Sigmoid colon (tissue), 4 donors: ENCODE measurements around the gene PPFIBP1.

Source experiments
- EP300 ChIP-seq, 4 donors: sonication (generic); formaldehyde crosslinking; IDR thresholded peaks; one replicate each; pipeline ENCODE4 v1.6.1; 2017; ENCODE audit warnings: antibody characterized with exemption in 4 of 4
- TF ChIP-seq, protein P1 (sequence below), 4 experiments: fragments of 450-650 bp in 3 of 4; fragments of 200-600 bp in 1 of 4; IDR thresholded peaks; one replicate each; pipeline ENCODE4 v1.5.1; 2016 to 2019; ENCODE audit warnings: antibody characterized with exemption in 4 of 4, mild to moderate bottlenecking in 3 of 4, moderate library complexity in 2 of 4

GRCh38 chr12:27616356-27617142 lies 92.5 kb downstream of the PPFIBP1 start:
- TF ChIP-seq, protein P1, sequence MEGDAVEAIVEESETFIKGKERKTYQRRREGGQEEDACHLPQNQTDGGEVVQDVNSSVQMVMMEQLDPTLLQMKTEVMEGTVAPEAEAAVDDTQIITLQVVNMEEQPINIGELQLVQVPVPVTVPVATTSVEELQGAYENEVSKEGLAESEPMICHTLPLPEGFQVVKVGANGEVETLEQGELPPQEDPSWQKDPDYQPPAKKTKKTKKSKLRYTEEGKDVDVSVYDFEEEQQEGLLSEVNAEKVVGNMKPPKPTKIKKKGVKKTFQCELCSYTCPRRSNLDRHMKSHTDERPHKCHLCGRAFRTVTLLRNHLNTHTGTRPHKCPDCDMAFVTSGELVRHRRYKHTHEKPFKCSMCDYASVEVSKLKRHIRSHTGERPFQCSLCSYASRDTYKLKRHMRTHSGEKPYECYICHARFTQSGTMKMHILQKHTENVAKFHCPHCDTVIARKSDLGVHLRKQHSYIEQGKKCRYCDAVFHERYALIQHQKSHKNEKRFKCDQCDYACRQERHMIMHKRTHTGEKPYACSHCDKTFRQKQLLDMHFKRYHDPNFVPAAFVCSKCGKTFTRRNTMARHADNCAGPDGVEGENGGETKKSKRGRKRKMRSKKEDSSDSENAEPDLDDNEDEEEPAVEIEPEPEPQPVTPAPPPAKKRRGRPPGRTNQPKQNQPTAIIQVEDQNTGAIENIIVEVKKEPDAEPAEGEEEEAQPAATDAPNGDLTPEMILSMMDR (IDR thresholded peaks at IDR 0.05), result no peak
- no peak for TF ChIP-seq EP300 (IDR thresholded peaks at IDR 0.05)
